ENCODE data around the gene BAK1. TPM values are rescaled to one million over a fixed set of nuclear protein-coding genes. Genes with fewer than 3 reads are reported as not detected.

BAK1 gene
- 21.1 and 24.3 TPM in 2 replicates for total RNA-seq

DNA sequence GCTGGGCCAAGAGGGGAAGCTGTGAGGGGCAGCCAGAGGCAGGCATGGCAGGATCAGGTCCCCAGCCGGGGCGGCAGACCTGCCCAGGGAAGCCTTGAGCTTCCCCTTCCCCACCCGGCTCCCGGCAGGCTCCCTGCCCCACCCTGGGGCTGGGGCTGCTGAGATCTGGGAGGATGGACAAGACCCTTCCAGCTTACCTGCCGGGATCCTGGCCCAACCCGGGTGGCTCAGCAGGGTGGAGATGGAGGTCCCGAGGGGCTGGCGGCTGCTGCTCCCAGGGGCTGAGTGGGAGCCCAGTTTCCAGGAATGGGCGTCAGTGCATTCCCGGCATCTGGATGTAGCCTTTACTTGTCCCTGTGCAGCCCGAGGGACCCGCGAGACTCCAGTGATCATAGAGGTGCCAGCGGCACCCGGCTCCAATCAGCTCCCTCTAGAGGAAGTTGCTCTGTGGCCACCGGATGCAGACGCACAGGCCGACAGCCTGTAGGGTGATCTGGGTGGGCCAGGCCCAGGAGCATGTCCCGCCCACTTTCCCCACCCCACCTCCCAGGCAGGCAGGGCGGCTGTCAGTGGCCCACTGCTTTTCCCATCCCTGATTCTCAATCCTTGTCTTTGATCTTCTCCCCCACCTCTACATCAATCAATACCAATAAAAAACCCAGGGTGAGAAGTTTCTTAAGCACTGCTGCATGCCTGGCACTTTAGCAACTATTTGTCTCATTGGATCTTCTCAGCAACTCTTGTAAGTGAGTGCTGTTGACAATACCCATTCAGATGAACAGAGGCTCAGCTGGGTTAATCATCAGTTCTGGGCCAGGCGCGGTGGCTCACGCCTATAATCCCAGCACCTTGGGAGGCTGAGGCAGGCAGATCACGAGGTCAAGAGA is at the start of gene BAK1:
Gene BAK1, minus strand, starts transcription at position 449 of the 887 bp plus-strand sequence. CDS start 2,672 bp downstream, outside the sequence.

DNA sequence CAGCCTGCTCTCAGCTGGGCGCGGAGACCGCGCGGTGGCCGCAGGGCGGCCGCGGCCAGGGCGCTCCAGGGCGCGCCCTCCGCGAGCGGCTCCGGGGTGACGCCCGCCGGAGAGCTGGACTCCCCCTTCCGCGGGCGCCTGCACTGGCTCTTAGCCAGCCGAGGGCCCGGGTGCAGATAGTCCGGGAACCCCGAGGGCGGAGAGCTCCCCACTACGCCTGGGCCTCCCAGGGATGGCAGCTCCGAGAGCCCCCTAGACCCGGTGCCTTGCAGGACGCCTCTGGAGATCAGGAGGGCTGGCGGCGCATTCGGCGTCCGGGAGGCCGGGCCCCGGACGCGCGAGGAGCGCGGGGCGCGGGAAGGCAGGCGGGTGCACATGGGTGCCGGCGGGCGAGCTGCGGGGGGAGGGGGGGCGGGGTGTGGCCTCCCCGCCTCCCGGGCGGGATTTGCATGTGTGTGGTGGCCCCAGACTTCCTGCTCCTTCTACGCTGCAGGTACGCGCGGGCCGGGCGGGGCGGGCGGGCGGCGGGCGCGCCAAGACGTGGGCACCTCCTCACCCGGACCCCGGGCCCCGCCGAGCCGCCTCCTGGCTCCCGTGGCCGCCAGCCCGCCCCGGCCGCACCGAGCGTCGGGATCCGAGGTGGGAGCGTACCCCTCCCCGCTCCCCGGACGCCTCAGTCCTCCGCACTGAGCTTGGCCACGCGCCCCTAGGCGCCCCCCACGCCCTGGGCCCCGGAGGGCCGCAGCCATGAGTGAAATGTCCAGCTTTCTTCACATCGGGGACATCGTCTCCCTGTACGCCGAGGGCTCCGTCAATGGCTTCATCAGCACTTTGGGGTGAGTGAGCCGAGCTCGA is 41.0 kb upstream of the BAK1 start, which contains the start of gene ITPR3:
Gene ITPR3, plus strand, starts transcription at position 467 of the 855 bp plus-strand sequence. Its CDS starts 281 bp downstream, at position 748.

Other genes starting within 250 kb of the BAK1 start
- gene KIFC1, start 188.5 kb downstream of the BAK1 start, total RNA-seq: 30.2 and 37.4 TPM in 2 replicates
- gene PHF1, start 169.3 kb downstream of the BAK1 start, total RNA-seq: 7.5 and 10.0 TPM in 2 replicates
- gene CUTA, start 162.2 kb downstream of the BAK1 start, total RNA-seq: 43.2 and 60.5 TPM in 2 replicates
- 1.2 and 1.3 TPM in 2 replicates for gene SYNGAP1, start 160.2 kb downstream of the BAK1 start, total RNA-seq
- 4.6 and 4.9 TPM in 2 replicates for gene ZBTB9, start 125.7 kb downstream of the BAK1 start, total RNA-seq
- gene ITPR3, start 41.0 kb upstream of the BAK1 start, total RNA-seq: 15.6 and 39.5 TPM in 2 replicates
- gene UQCC2, start 131.4 kb upstream of the BAK1 start, total RNA-seq: 22.1 and 29.2 TPM in 2 replicates
- gene IP6K3, start 166.6 kb upstream of the BAK1 start, total RNA-seq: not detected in 2 replicates
- gene LEMD2, start 208.9 kb upstream of the BAK1 start, total RNA-seq: 48.7 and 57.4 TPM in 2 replicates
- gene MLN, start 223.7 kb upstream of the BAK1 start, total RNA-seq: not detected in 2 replicates